ENCODE data around the gene HIRA. TPM values are rescaled to one million over a fixed set of nuclear protein-coding genes. Genes with fewer than 3 reads are reported as not detected.
"Not testable (repeated sequence)": the region's sequence is repeated elsewhere in the genome, so short reads cannot be mapped to it uniquely, and the experiment has no call there.

Gene HIRA
- total and polyA plus RNA-seq, 2 experiments from 2014 or later = 2.7 to 18.6 TPM

DNA sequence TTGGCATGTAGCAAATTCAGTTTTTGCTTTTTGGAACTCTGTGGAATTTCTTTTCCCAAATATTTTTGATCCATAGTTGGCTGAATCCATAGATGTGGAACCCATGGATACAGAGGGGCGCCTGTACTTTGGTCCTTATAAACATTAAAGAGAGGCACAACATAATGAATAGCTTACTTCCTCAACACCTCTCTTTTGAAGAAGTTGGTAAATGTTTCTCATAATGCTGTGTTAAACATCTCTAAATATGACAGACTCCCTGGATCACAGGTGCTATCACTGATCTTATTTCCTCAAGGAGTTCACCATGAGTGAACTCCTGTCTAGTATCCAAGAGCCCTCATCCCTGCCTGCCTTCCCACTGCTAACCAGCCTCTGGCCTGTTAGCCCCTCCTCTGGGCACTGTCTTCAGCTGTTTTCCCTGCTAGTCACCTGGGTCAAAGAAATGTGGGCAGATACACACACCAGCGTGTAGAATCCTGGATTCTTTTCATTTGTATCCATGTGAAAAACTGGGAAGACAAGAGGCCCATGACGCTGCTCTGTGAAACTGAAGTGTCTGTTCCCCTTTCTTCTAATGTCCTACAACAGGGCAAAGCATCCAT is 63.7 kb downstream of the HIRA start:
- no peaks in the 10 kb centered on the region for H3K9me3 ChIP-seq (ENCODE audit: low read depth)
- H4K20me1 ChIP-seq (ENCODE audit: insufficient read depth) = no peaks in the 10 kb centered on the region
- TF ChIP-seq EZH2phosphoT487 (IDR thresholded peaks at IDR 0.05; ENCODE audit: insufficient read depth, low read depth) (no peak), EZH2 (IDR thresholded peaks at IDR 0.05; ENCODE audit: insufficient read depth, poor library complexity, severe bottlenecking) (no peak)
- H3K4me3 ChIP-seq = no peak overlapping the region
- 95 to 99% methylated on average over 3 of the region's 3 CpGs for WGBS, 2 experiments (ENCODE audit: low coverage in 1 of 2, low lambda C conversion rate in 2 of 2, missing lambda C conversion rate in 2 of 2)
- no peaks in the 10 kb centered on the region for H3K4me1 ChIP-seq (ENCODE audit: insufficient read depth)
- H3K27me3 ChIP-seq (replicated peaks; ENCODE audit: insufficient read depth) = no peaks in the 10 kb centered on the region
- H3K4me2 ChIP-seq (ENCODE audit: unreplicated experiment) = no peak overlapping the region
- no peak for DNase-seq
- in situ Hi-C loops (cut with MboI) = no loop called here
- H3K9me2 ChIP-seq (ENCODE audit: insufficient read depth) = no peaks in the 10 kb centered on the region
- H3K27ac ChIP-seq = no peak overlapping the region
- H3K79me2 ChIP-seq (ENCODE audit: insufficient read depth) = no peaks in the 10 kb centered on the region
- H3K36me3 ChIP-seq (ENCODE audit: low read depth) = peaks cover 29% of the 10 kb centered on the region; the same call in 1 of the 2 replicates
- no peak overlapping the region for H2AFZ ChIP-seq
- no peaks in the 10 kb centered on the region; the same call in 1 of the 2 replicates for H3F3A ChIP-seq (ENCODE audit: insufficient read depth)
- no peak overlapping the region for H3K9ac ChIP-seq

GRCh38 chr22:19363541-19363940 is 68.0 kb downstream of the HIRA start:
- H3K9me2 ChIP-seq (ENCODE audit: insufficient read depth); H3K9me3 ChIP-seq (ENCODE audit: low read depth); H3K27me3 ChIP-seq (replicated peaks; ENCODE audit: insufficient read depth); H4K20me1 ChIP-seq (ENCODE audit: insufficient read depth); H2AFZ ChIP-seq; in situ Hi-C loops (cut with MboI); H3F3A ChIP-seq (ENCODE audit: insufficient read depth); H3K4me1 ChIP-seq (ENCODE audit: insufficient read depth); H3K4me3 ChIP-seq; H3K9ac ChIP-seq; H3K79me2 ChIP-seq (ENCODE audit: insufficient read depth); H3K27ac ChIP-seq; H3K4me2 ChIP-seq (ENCODE audit: unreplicated experiment); DNase-seq: not testable (repeated sequence)
- peaks cover 33% of the 10 kb centered on the region; the same call in 1 of the 2 replicates for H3K36me3 ChIP-seq (ENCODE audit: low read depth)
- WGBS, 2 experiments (ENCODE audit: low coverage in 1 of 2, low lambda C conversion rate in 2 of 2, missing lambda C conversion rate in 2 of 2) = 95 to 97% methylated on average over 7 of the region's 7 CpGs

DNA sequence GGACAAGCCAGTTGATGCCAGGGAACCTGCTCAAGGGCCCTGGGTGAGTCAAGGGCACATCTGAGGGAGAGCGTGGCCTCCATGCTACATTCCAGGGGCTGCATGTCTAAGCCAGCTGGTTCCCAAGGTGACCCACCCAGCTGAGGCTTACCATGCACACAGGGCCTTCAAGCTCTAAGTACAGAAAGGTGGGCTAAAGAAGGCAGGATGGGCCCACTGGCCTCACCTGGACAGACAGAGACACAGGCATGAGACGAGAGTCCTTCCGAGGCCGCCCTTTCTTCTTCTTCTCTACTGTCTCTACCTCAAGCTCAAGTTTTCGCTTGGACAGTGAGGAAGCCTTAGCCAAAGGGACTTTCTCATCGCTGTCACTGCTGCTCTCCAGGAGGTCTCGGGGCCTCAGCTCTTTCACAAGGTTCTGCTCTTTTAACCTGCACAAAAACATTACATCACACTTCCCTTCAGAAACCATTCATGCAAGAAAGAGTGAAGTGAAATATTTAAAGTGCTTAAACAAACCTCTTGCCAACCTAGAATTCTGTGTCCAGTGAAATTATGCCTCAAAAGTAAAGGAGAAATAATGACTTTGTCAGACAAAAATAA is 69.9 kb downstream of the HIRA start:
- TF ChIP-seq EZH2phosphoT487 (IDR thresholded peaks at IDR 0.05; ENCODE audit: insufficient read depth, low read depth) (no peak), EZH2 (IDR thresholded peaks at IDR 0.05; ENCODE audit: insufficient read depth, poor library complexity, severe bottlenecking) (no peak)
- Histone ChIP-seq H3K9me3 (ENCODE audit: low read depth) (no peaks in the 10 kb centered on the region), H3K4me1 (ENCODE audit: insufficient read depth) (no peaks in the 10 kb centered on the region), H2AFZ (no peak overlapping the region), H3F3A (ENCODE audit: insufficient read depth) (no peaks in the 10 kb centered on the region), H3K36me3 (ENCODE audit: low read depth) (peaks cover 26% of the 10 kb centered on the region; the same call in 1 of the 2 replicates), H3K4me3 (no peak overlapping the region), H3K4me2 (ENCODE audit: unreplicated experiment) (no peak overlapping the region), H3K79me2 (ENCODE audit: insufficient read depth) (no peaks in the 10 kb centered on the region), H3K9ac (no peak overlapping the region), H3K9me2 (ENCODE audit: insufficient read depth) (no peaks in the 10 kb centered on the region), H3K27me3 (replicated peaks; ENCODE audit: insufficient read depth) (no peaks in the 10 kb centered on the region), H4K20me1 (ENCODE audit: insufficient read depth) (no peaks in the 10 kb centered on the region), H3K27ac (no peak overlapping the region)
- in situ Hi-C loops (cut with MboI) = no loop called here
- no peak for DNase-seq
- WGBS, 2 experiments (ENCODE audit: low coverage in 1 of 2, low lambda C conversion rate in 2 of 2, missing lambda C conversion rate in 2 of 2) = 98 to 99% methylated on average over 7 of the region's 7 CpGs

- no peak overlapping the region for H3K4me2 ChIP-seq (ENCODE audit: unreplicated experiment)
- 100% methylated on average over 2 of the region's 2 CpGs for WGBS, 2 experiments (ENCODE audit: low coverage in 1 of 2, low lambda C conversion rate in 2 of 2, missing lambda C conversion rate in 2 of 2)
- H3K9me3 ChIP-seq (ENCODE audit: low read depth) = no peaks in the 10 kb centered on the region
- no peaks in the 10 kb centered on the region for H3K79me2 ChIP-seq (ENCODE audit: insufficient read depth)
- H3K9me2 ChIP-seq (ENCODE audit: insufficient read depth) = no peaks in the 10 kb centered on the region
- H4K20me1 ChIP-seq (ENCODE audit: insufficient read depth) = no peaks in the 10 kb centered on the region
- no peak overlapping the region for H3K27ac ChIP-seq
- H3K27me3 ChIP-seq (replicated peaks; ENCODE audit: insufficient read depth) = no peaks in the 10 kb centered on the region
- H3F3A ChIP-seq (ENCODE audit: insufficient read depth) = no peaks in the 10 kb centered on the region
- no peak overlapping the region for H3K4me3 ChIP-seq
- no peak for DNase-seq
- TF ChIP-seq EZH2phosphoT487 (IDR thresholded peaks at IDR 0.05; ENCODE audit: insufficient read depth, low read depth) (no peak), EZH2 (IDR thresholded peaks at IDR 0.05; ENCODE audit: insufficient read depth, poor library complexity, severe bottlenecking) (no peak)
- H3K36me3 ChIP-seq (ENCODE audit: low read depth) = peaks cover 22% of the 10 kb centered on the region; the same call in 1 of the 2 replicates
- H3K9ac ChIP-seq = no peak overlapping the region
- H2AFZ ChIP-seq = no peak overlapping the region
- in situ Hi-C loops (cut with MboI) = no loop called here
- H3K4me1 ChIP-seq (ENCODE audit: insufficient read depth) = no peaks in the 10 kb centered on the region
These were observed 70.7 kb downstream of the HIRA start for GRCh38 chr22:19360862-19361261.
